K562 (cell line): ENCODE data around the gene DOP1A.

Experiments used
- CTCF ChIP-seq, 3 experiments: IDR thresholded peaks in 2 of 3; conservative IDR thresholded peaks in 1 of 3; 2 replicates each; pipeline ENCODE4 v1.5.1; 2011 to 2012; ENCODE audit warnings: low read length in 3 of 3, mild to moderate bottlenecking in 3 of 3, control low read depth in 2 of 3, improper control_type of control experiment in 1 of 3, inconsistent platforms in 1 of 3, low read depth in 1 of 3, mixed read lengths in 1 of 3, moderate library complexity in 1 of 3; ENCODE audit not compliant: insufficient read depth in 2 of 3
- GABPA ChIP-seq: fragments of 200-800 bp; sonication (Bioruptor generic); conservative IDR thresholded peaks from 2 replicates; pipeline ENCODE4 v1.6.1; 2016; ENCODE audit warnings: low read depth, missing genetic modification characterization, missing compliant biosample characterization
- GATAD2B ChIP-seq: fragments of 450-650 bp; IDR thresholded peaks from 2 replicates; pipeline ENCODE4 v1.6.1; 2017; ENCODE audit warnings: mild to moderate bottlenecking, borderline replicate concordance
- HEY1 ChIP-seq: fragments of 250-450 bp; sonication (Bioruptor Pico); IDR thresholded peaks from 2 replicates; pipeline ENCODE4 v1.5.0; 2020; ENCODE audit warnings: mild to moderate bottlenecking, moderate library complexity, borderline replicate concordance
- JUND ChIP-seq, 2 experiments: IDR thresholded peaks; 2 replicates in 1 of 2; 3 replicates in 1 of 2; pipeline ENCODE4 v1.6.1; 2011; ENCODE audit warnings: borderline replicate concordance in 2 of 2, low read depth in 2 of 2, low read length in 2 of 2, improper control_type of control experiment in 1 of 2, missing biosample characterization in 1 of 2, missing genetic modification characterization in 1 of 2, missing genetic modification reagents in 1 of 2
- PHB ChIP-seq: fragments of 250-450 bp; sonication (Bioruptor Pico); IDR thresholded peaks from 2 replicates; pipeline ENCODE4 v1.5.0; 2021
- UBTF ChIP-seq, 2 experiments: IDR thresholded peaks; 2 replicates each; pipeline ENCODE4 v1.6.1; 2012; ENCODE audit warnings: improper control_type of control experiment in 2 of 2, low read depth in 2 of 2, low read length in 2 of 2, borderline replicate concordance in 1 of 2
- YBX1 ChIP-seq: fragments of 450-650 bp; IDR thresholded peaks from 2 replicates; pipeline ENCODE4 v1.7.1; 2016; ENCODE audit warnings: mild to moderate bottlenecking
- ZNF274 ChIP-seq: IDR thresholded peaks from 2 replicates; pipeline ENCODE4 v1.6.1; 2011; ENCODE audit warnings: low read depth, mild to moderate bottlenecking, low read length, moderate library complexity, borderline replicate concordance
- ZNF696 ChIP-seq: fragments of 250-450 bp; sonication (Bioruptor Pico); conservative IDR thresholded peaks from 2 replicates; pipeline ENCODE4 v1.4.0; 2020; ENCODE audit warnings: mild to moderate bottlenecking, moderate library complexity

- TF ChIP-seq YBX1: no peak
- no peak for TF ChIP-seq ZNF696 (CRISPR knock-in tag)
- TF ChIP-seq ZNF274: no peak
- no peak for TF ChIP-seq CTCF (IDR thresholded peaks at IDR 0.05 in 2 of 3, conservative IDR thresholded peaks at IDR 0.05 in 1 of 3; ENCODE audit: insufficient read depth in 2 of 3, low read depth in 1 of 3, low read length in 3 of 3)
- TF ChIP-seq GABPA (tag): no peak
- no peak for TF ChIP-seq GATAD2B
- no peak for TF ChIP-seq UBTF (IDR thresholded peaks at IDR 0.05; ENCODE audit: borderline replicate concordance in 1 of 2, low read depth in 2 of 2, low read length in 2 of 2)
- TF ChIP-seq PHB (CRISPR knock-in tag): no peak
- no peak for TF ChIP-seq HEY1 (CRISPR knock-in tag)
- no peak for TF ChIP-seq JUND (IDR thresholded peaks at IDR 0.05; ENCODE audit: borderline replicate concordance, low read depth, low read length)
- no peak for TF ChIP-seq JUND (tag; IDR thresholded peaks at IDR 0.05; ENCODE audit: borderline replicate concordance, low read depth, low read length)
Observed at GRCh38 chr6:83097675-83098074, 30.2 kb downstream of the DOP1A start.
